ENCODE results near the gene COQ10B. TPM values are rescaled to one million over a fixed set of nuclear protein-coding genes. Genes with fewer than 3 reads are reported as not detected.
"Not testable (repeated sequence)": the region's sequence is repeated elsewhere in the genome, so short reads cannot be mapped to it uniquely, and the experiment has no call there.

The COQ10B gene
- total RNA-seq, 3 donors from 2014 or later, result 28.1 to 32.4 (median 31.7) TPM

GRCh38 chr2:197431858-197432257 is 21.5 kb upstream of the COQ10B start:
- Histone ChIP-seq H3K36me3 (ENCODE audit: low read depth) (no peaks in the 10 kb centered on the region), H3K9me3 (no peaks in the 10 kb centered on the region), H3K4me3 (no peak overlapping the region), H3K4me1 (ENCODE audit: low read depth) (peaks cover 46% of the 10 kb centered on the region)
- no peak for TF ChIP-seq CTCF (IDR thresholded peaks at IDR 0.05)
- DNase-seq, result no peak
- intact Hi-C loops (cut with DNase I, micrococcal nuclease), result no loop called here
- no peak for ATAC-seq

GRCh38 chr2:197432527-197432926 is 20.8 kb upstream of the COQ10B start:
- H3K36me3 ChIP-seq (ENCODE audit: low read depth); intact Hi-C loops (cut with DNase I, micrococcal nuclease); DNase-seq; ATAC-seq; H3K4me3 ChIP-seq; H3K9me3 ChIP-seq: not testable (repeated sequence)
- H3K4me1 ChIP-seq (ENCODE audit: low read depth), result peaks cover 39% of the 10 kb centered on the region

- ATAC-seq, result no peak
Observed at GRCh38 chr2:197433780-197434438, 19.4 kb upstream of the COQ10B start.

GRCh38 chr2:197434541-197435513 is 18.5 kb upstream of the COQ10B start, which contains the start of gene SF3B1:
TSS of gene SF3B1 (minus strand) at chr2:197435028. CDS start at chr2:197434999, 29 bp downstream.
- no peaks in the 10 kb centered on the region for H3K36me3 ChIP-seq (ENCODE audit: low read depth)
- ATAC-seq (peak; percentile 99), DNase-seq (peak; percentile 99)
- H3K9me3 ChIP-seq, result no peaks in the 10 kb centered on the region
- no peak for TF ChIP-seq CTCF (IDR thresholded peaks at IDR 0.05)
- intact Hi-C loops (cut with DNase I, micrococcal nuclease), result no loop called here
- peak within 1 kb of the TSS; percentile 92 for H3K4me3 ChIP-seq
- H3K4me1 ChIP-seq (ENCODE audit: low read depth), result peaks cover 33% of the 10 kb centered on the region

More at GRCh38 chr2:197433780-197434438, 19.4 kb upstream of the COQ10B start:
- Histone ChIP-seq H3K4me3 (peak overlapping the region; percentile 92), H3K36me3 (ENCODE audit: low read depth) (no peaks in the 10 kb centered on the region), H3K4me1 (ENCODE audit: low read depth) (peaks cover 33% of the 10 kb centered on the region), H3K9me3 (no peaks in the 10 kb centered on the region)
- intact Hi-C loops (cut with DNase I, micrococcal nuclease), result no loop called here
- DNase-seq, result no peak
- TF ChIP-seq CTCF (IDR thresholded peaks at IDR 0.05), result no peak

GRCh38 chr2:197435598-197436420 is 17.5 kb upstream of the COQ10B start:
- DNase-seq (peak in 1 of 3 donors; percentile 36), ATAC-seq (peak; percentile 14)
- peak overlapping the region; percentile 92 for H3K4me3 ChIP-seq
- H3K36me3 ChIP-seq (ENCODE audit: low read depth), result no peaks in the 10 kb centered on the region
- intact Hi-C loops (cut with DNase I, micrococcal nuclease), result no loop called here
- TF ChIP-seq CTCF (IDR thresholded peaks at IDR 0.05), result no peak
- H3K9me3 ChIP-seq, result no peaks in the 10 kb centered on the region
- peaks cover 33% of the 10 kb centered on the region for H3K4me1 ChIP-seq (ENCODE audit: low read depth)
